ENCODE results near the gene PPP4R4.

The PPP4R4 gene

DNA sequence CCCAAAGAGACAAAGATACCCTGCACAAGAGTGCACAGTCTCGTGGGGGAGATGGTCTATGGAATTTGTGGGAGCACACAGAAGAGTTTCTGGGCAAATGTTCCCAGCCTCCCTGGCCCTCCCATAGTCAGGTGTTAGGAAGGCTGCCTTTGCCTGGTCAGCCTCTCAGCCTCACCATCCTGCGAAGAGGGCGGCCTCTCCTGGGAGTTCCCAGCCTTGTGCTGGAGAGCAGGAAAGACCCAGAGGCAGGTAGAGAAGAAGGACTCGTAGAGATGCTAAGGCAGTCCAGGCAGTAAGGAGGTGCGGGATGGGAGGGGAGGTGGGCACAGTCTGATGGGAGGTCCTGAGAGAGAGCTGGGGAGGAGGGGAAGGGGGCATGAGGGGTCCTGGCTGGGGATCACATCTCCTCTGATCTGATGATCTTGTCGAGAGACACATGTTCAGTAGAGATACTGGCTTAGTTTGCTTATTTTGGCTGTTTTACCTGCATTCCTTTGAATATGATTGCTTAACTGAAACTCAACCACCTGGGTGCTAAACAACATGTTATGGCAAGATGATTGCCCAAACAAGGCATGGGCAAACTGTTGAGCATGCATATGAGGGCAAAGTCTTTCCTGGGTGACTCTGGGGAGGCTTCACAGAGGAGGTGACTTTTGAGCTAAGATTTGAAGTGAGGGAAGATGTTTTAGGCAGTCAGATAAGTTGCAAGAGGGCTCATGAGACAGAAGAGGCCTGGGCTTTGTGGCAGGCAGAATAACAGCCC, 138.5 kb downstream of the PPP4R4 start:
- FAIRE-seq, result no peak

DNA sequence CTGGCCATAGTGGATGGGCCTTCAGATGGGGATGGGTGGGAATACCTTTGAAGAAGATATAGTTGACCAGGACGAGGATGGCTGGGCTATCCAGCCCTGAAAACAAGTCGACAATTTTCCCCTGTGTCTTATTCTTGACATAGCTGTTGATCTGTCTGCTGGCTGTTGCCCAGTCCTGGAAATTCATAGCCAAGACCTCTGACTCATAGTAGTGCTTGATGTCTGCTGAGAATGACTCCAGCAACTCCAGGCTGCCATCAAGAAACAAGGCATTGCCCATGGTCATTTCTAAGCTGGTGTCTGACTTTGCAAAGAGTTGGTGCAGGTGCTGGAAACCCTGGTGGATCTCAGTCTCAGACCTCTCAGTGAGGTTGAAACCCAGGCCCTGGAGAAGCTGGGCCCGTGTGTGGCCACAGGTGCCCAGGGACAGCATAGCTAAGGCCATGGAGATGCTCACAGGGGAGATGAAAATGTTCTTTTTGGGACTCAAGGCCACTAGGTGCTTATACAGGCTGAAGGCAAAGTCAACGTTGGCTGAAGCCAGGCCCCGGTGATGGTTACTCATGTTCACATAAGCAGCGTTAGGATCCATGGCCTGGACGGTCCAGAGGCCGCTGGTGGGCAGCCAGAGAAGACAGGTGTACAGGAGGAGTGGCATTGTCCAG, 140.0 kb downstream of the PPP4R4 start:
- FAIRE-seq, result no peak

DNA sequence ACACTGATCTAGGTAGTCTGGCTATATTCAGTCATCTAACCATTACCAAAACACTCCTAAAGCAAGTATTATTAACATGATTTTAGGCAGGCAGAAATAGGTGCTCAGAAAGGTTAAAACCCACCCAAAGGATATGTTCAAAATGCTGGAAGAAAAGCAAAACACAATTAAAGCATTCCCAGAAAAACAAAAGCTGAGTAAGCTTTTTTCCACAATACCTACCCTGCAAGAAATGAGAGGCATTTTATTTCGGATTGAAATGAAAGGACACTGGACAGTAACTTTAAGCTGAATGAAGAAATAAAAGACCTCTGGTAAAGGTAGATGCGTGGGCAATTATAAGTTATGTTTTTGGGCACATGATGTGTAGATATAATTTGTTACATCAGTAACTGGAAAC, 140.8 kb downstream of the PPP4R4 start:
- no peak for FAIRE-seq

GRCh38 chr14:94316692-94317091, 142.6 kb downstream of the PPP4R4 start:
- FAIRE-seq, result no peak

DNA sequence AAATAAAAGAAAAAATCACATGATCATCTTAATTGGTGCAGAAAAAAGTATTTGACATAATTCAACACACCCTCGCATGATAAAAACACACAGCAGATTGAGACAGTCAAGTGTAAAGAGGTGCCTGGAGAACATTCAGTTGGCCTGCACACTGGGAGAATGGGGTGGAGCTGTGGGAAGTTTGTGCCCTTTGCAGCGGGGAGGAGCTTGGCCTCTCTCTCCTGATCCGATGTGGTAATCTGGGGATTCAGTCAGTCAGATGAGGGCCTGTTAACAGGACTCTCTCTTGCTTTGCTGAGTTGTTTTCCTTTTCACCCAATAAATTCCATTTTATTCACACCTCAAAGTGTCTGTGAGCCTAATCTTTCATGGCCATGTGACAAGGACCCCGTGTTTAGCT, 143.1 kb downstream of the PPP4R4 start:
- no peak for FAIRE-seq

DNA sequence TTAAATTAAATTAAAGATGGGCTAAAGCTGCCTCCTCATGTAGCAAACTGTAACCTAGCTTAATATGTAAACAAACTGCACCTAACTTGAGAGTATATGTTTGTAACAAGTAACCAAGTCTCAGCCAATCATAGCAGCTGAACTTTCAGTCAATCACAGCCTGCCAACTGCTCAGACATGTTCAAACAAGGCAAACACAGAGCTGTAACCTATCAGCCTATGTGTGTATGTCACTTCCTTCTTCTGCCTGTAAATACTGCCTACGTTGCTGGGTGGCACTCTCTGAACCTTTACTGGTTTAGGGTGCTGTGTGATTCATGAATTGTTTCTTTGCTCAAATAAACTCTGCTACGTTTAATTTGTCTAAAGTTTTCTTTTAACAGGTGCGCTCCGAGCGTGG, 146.1 kb downstream of the PPP4R4 start:
- no peak for FAIRE-seq

DNA sequence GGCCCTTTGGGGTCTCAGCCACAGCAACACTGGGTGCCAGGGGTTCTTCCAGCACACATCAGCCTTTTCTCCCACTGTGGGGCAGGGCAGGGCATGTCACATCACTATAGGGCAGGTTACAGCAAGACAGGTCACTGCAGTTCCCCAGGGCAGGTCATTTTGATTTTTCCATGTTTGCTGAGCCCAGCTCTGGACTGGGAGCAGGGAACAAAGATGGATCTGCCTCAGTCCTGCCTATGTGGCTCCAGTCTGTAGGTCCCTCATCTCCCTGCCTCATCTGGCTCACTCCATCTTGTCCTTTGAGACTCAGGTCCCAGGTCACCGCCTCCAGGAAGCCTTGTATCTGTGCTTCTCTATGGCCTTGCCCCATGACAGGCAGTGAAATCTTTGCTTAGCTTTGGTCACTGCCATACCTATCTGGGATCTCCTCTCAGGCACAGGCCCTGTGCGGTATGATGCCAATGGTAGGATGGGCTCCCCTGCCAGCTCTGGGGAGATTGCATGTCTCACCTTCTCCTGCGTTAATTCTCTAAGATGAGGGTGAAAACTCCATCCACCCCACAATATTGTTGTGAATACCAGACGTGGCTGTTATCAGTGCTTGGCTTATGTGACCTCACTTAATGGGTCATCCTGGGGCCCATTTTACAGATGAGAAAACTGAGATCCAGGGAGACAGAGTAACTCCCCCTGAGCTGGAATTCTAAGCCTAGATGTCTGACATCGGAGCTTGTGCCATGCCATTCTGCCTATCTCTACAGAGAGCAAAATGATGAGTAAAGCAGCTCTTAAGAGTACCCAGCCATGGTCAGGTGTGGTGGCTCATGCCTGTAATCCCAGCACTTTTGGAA, 147.5 kb downstream of the PPP4R4 start:
- FAIRE-seq, result no peak

- FAIRE-seq, result no peak
These were observed 148.8 kb downstream of the PPP4R4 start, which contains the start of gene SERPINA6 for GRCh38 chr14:94322648-94323570. SERPINA6 (minus strand) TSS chr14:94323336; CDS start chr14:94314648, 8,688 bp downstream.

DNA sequence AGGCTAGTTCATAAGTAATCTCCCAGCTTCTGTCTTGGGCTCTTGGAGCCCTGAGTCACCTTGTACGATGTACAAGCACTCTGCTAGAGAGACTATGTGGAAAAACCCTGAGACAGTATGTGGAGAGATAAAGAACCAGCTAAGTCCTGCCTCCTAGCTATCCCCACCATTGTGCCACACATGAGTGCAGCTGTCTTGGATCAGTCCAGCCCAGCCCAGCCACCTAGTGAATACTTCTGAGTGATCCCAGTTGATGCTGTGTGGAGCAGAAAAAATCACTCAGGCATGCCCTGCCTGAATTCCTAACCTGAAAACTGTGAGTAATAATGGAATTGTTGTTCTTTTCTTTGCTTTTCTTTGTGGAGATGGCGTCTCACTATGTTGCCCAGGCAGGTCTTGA, 154.1 kb downstream of the PPP4R4 start:
- FAIRE-seq, result no peak
